PC-3 (cell line): ENCODE results near the gene TSPAN11.

ENCODE experiments used
- EZH2 ChIP-seq: fragments of 300-600 bp; sonication (generic); IDR thresholded peaks from one replicate; pipeline ENCODE4 v1.6.1; 2017; ENCODE audit warnings: antibody characterized with exemption, mild to moderate bottlenecking, low read length; ENCODE audit not compliant: unreplicated experiment
- EZH2phosphoT487 ChIP-seq: fragments of 300-600 bp; sonication (generic); IDR thresholded peaks from 2 replicates; pipeline ENCODE4 v1.6.1; 2018; ENCODE audit warnings: mild to moderate bottlenecking, antibody characterized with exemption, low read length, borderline replicate concordance
- TF ChIP-seq, protein P1 (sequence below): fragments of 300-600 bp; sonication (generic); conservative IDR thresholded peaks from 2 replicates; pipeline ENCODE4 v1.5.1; 2017; ENCODE audit warnings: antibody characterized with exemption, low read depth, mild to moderate bottlenecking, low read length

DNA sequence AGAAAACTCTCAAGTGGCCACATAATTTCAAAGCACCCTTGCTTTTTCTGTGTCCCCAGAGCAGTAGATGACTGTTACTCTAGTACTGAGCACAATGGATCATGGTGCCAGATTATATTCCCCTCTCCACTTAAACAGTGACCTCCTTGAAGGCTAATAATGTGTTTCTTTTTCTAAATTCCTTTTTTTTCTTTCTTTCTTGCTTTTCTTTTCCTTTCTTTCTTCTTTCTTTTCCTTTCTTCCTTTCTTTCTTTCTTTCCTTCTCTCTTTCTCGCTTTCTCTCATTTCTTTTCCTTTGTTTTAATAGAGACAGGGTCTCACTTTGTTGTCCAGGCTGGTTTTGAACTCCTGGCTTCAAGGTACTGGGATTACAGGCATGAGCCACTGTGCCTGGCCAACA, 26.2 kb upstream of the TSPAN11 start:
- TF ChIP-seq, protein P1, sequence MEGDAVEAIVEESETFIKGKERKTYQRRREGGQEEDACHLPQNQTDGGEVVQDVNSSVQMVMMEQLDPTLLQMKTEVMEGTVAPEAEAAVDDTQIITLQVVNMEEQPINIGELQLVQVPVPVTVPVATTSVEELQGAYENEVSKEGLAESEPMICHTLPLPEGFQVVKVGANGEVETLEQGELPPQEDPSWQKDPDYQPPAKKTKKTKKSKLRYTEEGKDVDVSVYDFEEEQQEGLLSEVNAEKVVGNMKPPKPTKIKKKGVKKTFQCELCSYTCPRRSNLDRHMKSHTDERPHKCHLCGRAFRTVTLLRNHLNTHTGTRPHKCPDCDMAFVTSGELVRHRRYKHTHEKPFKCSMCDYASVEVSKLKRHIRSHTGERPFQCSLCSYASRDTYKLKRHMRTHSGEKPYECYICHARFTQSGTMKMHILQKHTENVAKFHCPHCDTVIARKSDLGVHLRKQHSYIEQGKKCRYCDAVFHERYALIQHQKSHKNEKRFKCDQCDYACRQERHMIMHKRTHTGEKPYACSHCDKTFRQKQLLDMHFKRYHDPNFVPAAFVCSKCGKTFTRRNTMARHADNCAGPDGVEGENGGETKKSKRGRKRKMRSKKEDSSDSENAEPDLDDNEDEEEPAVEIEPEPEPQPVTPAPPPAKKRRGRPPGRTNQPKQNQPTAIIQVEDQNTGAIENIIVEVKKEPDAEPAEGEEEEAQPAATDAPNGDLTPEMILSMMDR: no peak
- TF ChIP-seq EZH2phosphoT487: no peak
- TF ChIP-seq EZH2: no peak
